ENCODE data around the gene SPOCK2. TPM values are rescaled to one million over a fixed set of nuclear protein-coding genes. Genes with fewer than 3 reads are reported as not detected.

SPOCK2 gene
- total and polyA plus RNA-seq, 2 of the 13 experiments (the other 11 are each of a cell fraction or from before 2014, with no cell fraction given): 8.6 to 30.6 TPM

GRCh38 chr10:72058347-72058898 lies 29.9 kb downstream of the SPOCK2 start (continued):
- TF ChIP-seq ZNF773 (CRISPR knock-in tag; IDR thresholded peaks at IDR 0.05; ENCODE audit: borderline replicate concordance) (no peak), DRAP1 (CRISPR knock-in tag; IDR thresholded peaks at IDR 0.05) (no peak), DPF2 (CRISPR knock-in tag; IDR thresholded peaks at IDR 0.05; ENCODE audit: borderline replicate concordance, low read depth) (no peak), ZNF619 (CRISPR knock-in tag; IDR thresholded peaks at IDR 0.05) (no peak), ELF3 (CRISPR knock-in tag; IDR thresholded peaks at IDR 0.05) (no peak), ZNF605 (CRISPR knock-in tag; IDR thresholded peaks at IDR 0.05) (no peak), CEBPB (IDR thresholded peaks at IDR 0.05; ENCODE audit: borderline replicate concordance, low read depth, low read length) (no peak)

GRCh38 chr10:72056932-72057751 lies 31.2 kb downstream of the SPOCK2 start:
- in situ Hi-C loops (cut with HindIII; ENCODE audit: extremely low pct_ligation_motif_present, low pct_unique_long_range_greater_than_20kb): no loop called here
- Histone ChIP-seq H3K27me3 (ENCODE audit: control insufficient read depth in 1 of 2, insufficient read depth in 2 of 2, low read length in 2 of 2) (no peaks in the 10 kb centered on the region), H4K20me1 (ENCODE audit: insufficient read depth, low read length) (no peaks in the 10 kb centered on the region), H3K79me2 (ENCODE audit: insufficient read depth, low read length) (no peaks in the 10 kb centered on the region), H3K4me3 (replicated peaks in 1 of 3; ENCODE audit: insufficient read depth in 1 of 3, low read depth in 2 of 3, low read length in 3 of 3) (peak overlapping the region in 1 of 3 experiments; percentile 33; a peak in 2 of 6 replicates), H3K4me2 (ENCODE audit: low read depth, low read length) (peak overlapping the region; percentile 56), H2AFZ (ENCODE audit: low read length) (no peak overlapping the region), H3K9ac (ENCODE audit: insufficient read depth, low read depth, low read length) (peak overlapping the region; percentile 41), H3K9me3 (ENCODE audit: low read length) (no peaks in the 10 kb centered on the region), H3K4me1 (ENCODE audit: insufficient read depth, low read length) (peaks cover 93% of the 10 kb centered on the region), H3K36me3 (replicated peaks in 1 of 2; ENCODE audit: control insufficient read depth in 1 of 2, insufficient read depth in 2 of 2, low read length in 2 of 2) (no peaks in the 10 kb centered on the region), H3K27ac (ENCODE audit: extremely low read length, insufficient read depth, low read length) (peak overlapping the region; percentile 48)
- POLR2A ChIA-PET: interaction anchor here (1.6 kb wide), 1 partner anchor 108 kb away, joined by 3 read pairs; no protein-coding TSS in a partner anchor
- ATAC-seq (peak; percentile 68), FAIRE-seq (peak; percentile 73), DNase-seq (ENCODE audit: low spot score) (peak; percentile 84)
- WGBS (ENCODE audit: low lambda C conversion rate): 67% methylated on average over 15 of the region's 25 CpGs
- intact Hi-C loops (cut with micrococcal nuclease; ENCODE audit: unreplicated experiment): no loop called here
- CTCF ChIA-PET (ENCODE audit: low intra/inter-chr PET ratio, low total read pairs): no interaction called here
- no TSS peak for BruUV-seq (replicated peaks)
- TF ChIP-seq KDM4B (CRISPR knock-in tag; IDR thresholded peaks at IDR 0.05) (no peak), ZNF337 (CRISPR knock-in tag; IDR thresholded peaks at IDR 0.05; ENCODE audit: borderline replicate concordance, low read depth) (no peak), SOX13 (IDR thresholded peaks at IDR 0.05) (peak; percentile 61; the same call in 1 of the 2 replicates), SOX13 (CRISPR knock-in tag; conservative IDR thresholded peaks at IDR 0.05 in 1 of 2, IDR thresholded peaks at IDR 0.05 in 1 of 2) (peak in 1 of 2 experiments; percentile 81; a peak in 2 of 4 replicates), ZNF678 (CRISPR knock-in tag; IDR thresholded peaks at IDR 0.05) (no peak), PAX8 (CRISPR knock-in tag; IDR thresholded peaks at IDR 0.05; ENCODE audit: borderline replicate concordance) (no peak), DZIP1 (CRISPR knock-in tag; IDR thresholded peaks at IDR 0.05) (no peak), ATF4 (CRISPR knock-in tag; IDR thresholded peaks at IDR 0.05) (no peak)
- TF ChIP-seq, protein P1, sequence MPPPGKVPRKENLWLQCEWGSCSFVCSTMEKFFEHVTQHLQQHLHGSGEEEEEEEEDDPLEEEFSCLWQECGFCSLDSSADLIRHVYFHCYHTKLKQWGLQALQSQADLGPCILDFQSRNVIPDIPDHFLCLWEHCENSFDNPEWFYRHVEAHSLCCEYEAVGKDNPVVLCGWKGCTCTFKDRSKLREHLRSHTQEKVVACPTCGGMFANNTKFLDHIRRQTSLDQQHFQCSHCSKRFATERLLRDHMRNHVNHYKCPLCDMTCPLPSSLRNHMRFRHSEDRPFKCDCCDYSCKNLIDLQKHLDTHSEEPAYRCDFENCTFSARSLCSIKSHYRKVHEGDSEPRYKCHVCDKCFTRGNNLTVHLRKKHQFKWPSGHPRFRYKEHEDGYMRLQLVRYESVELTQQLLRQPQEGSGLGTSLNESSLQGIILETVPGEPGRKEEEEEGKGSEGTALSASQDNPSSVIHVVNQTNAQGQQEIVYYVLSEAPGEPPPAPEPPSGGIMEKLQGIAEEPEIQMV (CRISPR knock-in tag; IDR thresholded peaks at IDR 0.05; ENCODE audit: low read depth): no peak

Data from HepG2 (cell line).